ENCODE results near the gene CAB39. TPM values are rescaled to one million over a fixed set of nuclear protein-coding genes. Genes with fewer than 3 reads are reported as not detected.

Gene CAB39
- total RNA-seq, 2 donors from 2014 or later = 87.8 to 121 TPM

GRCh38 chr2:230738924-230739323 lies 26.3 kb downstream of the CAB39 start:
- H3K36me3 ChIP-seq = no peaks in the 10 kb centered on the region
- H3K27ac ChIP-seq = peak overlapping the region; percentile 41
- intact Hi-C loops (cut with DNase I) = no loop called here
- no peaks in the 10 kb centered on the region for H3K9me3 ChIP-seq
- H3K4me1 ChIP-seq = peaks cover 4% of the 10 kb centered on the region
- H3K4me3 ChIP-seq = no peak overlapping the region
- no peaks in the 10 kb centered on the region for H3K27me3 ChIP-seq
- TF ChIP-seq, protein P1, sequence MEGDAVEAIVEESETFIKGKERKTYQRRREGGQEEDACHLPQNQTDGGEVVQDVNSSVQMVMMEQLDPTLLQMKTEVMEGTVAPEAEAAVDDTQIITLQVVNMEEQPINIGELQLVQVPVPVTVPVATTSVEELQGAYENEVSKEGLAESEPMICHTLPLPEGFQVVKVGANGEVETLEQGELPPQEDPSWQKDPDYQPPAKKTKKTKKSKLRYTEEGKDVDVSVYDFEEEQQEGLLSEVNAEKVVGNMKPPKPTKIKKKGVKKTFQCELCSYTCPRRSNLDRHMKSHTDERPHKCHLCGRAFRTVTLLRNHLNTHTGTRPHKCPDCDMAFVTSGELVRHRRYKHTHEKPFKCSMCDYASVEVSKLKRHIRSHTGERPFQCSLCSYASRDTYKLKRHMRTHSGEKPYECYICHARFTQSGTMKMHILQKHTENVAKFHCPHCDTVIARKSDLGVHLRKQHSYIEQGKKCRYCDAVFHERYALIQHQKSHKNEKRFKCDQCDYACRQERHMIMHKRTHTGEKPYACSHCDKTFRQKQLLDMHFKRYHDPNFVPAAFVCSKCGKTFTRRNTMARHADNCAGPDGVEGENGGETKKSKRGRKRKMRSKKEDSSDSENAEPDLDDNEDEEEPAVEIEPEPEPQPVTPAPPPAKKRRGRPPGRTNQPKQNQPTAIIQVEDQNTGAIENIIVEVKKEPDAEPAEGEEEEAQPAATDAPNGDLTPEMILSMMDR (IDR thresholded peaks at IDR 0.05) = no peak
- DNase-seq = no peak
- peak overlapping the region in 1 of 2 donors; percentile 81 for H3K9ac ChIP-seq (ENCODE audit: low read depth in 2 of 2, low read length in 2 of 2)

- no peaks in the 10 kb centered on the region for H3K27me3 ChIP-seq
- intact Hi-C loops (cut with DNase I) = no loop called here
- H3K36me3 ChIP-seq = no peaks in the 10 kb centered on the region
- no peak overlapping the region for H3K4me3 ChIP-seq
- H3K9ac ChIP-seq (ENCODE audit: low read depth in 2 of 2, low read length in 2 of 2) = no peak overlapping the region
- no peaks in the 10 kb centered on the region for H3K9me3 ChIP-seq
- no peak overlapping the region for H3K27ac ChIP-seq
- H3K4me1 ChIP-seq = peaks cover 4% of the 10 kb centered on the region
- TF ChIP-seq, protein P1 (IDR thresholded peaks at IDR 0.05) = no peak
- DNase-seq = no peak
Observed at GRCh38 chr2:230739961-230740360, 27.3 kb downstream of the CAB39 start.

DNA sequence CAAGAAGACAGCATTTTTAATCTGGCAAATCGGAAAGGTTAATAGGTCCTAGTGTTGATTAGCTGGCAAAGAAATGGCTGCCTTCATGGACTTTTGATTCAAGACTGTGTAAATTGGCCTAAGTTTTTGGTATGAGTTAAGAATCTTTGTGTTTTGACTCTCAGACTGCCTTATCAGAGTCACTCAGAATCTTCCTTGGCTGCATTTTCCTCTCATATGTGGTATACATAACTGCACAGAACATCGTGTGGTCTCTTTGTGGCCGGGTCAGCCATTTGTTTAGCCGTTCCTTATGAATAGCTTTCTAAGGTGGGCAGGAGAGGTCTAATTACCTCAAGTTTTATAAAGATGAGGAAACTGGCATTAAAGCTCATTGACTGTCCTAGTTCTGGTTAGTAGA lies 30.1 kb downstream of the CAB39 start:
- DNase-seq = no peak
- Histone ChIP-seq H3K27me3 (no peaks in the 10 kb centered on the region), H3K36me3 (no peaks in the 10 kb centered on the region), H3K9ac (ENCODE audit: low read depth in 2 of 2, low read length in 2 of 2) (no peak overlapping the region), H3K9me3 (no peaks in the 10 kb centered on the region), H3K4me1 (peaks cover 4% of the 10 kb centered on the region), H3K4me3 (no peak overlapping the region), H3K27ac (no peak overlapping the region)
- intact Hi-C loops (cut with DNase I) = no loop called here
- TF ChIP-seq, protein P1 (IDR thresholded peaks at IDR 0.05) = no peak

DNA sequence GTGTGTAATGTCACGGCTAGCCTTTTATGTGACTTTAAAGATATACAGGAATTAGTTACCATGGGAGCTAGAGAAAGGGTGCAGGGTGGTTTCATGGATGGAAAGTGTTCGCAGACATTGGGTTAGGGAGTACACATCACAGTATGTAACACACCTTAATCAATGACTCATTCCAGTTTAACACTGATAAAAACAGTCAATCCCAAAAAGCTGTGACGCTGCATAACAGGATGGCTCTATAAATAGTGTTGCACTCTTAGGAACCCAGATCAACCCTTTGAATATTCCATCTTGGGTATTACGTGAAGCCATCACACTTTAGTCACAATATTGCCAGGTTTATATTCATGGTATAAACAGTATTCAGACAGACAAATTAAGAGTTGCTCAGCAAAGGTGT lies 33.6 kb downstream of the CAB39 start:
- Histone ChIP-seq H3K9ac (ENCODE audit: low read depth in 2 of 2, low read length in 2 of 2) (no peak overlapping the region), H3K9me3 (no peaks in the 10 kb centered on the region), H3K27me3 (no peaks in the 10 kb centered on the region), H3K4me3 (no peak overlapping the region), H3K36me3 (no peaks in the 10 kb centered on the region), H3K27ac (no peak overlapping the region), H3K4me1 (no peaks in the 10 kb centered on the region)
- TF ChIP-seq, protein P1 (IDR thresholded peaks at IDR 0.05) = no peak
- intact Hi-C loops (cut with DNase I) = no loop called here
- no peak for DNase-seq

DNA sequence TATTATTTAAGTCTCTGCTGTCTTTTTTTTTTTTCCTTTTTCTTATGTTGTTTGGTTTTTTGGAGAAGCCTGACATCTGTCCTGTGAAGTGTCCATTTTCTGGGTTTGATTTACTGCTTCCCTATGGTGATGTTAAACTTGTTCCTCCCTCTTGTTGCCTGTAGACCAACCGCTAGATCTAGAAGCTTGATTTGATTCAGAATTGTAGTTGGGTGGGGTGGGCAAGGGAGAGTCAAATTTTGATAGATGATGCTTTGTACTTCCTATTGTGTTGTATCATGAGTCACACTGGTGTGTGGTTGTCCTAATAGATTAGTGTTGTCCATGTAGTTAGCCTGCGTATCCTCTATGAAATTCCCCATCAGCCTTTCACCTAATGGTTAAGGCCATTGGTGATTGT lies 35.4 kb downstream of the CAB39 start:
- intact Hi-C loops (cut with DNase I) = no loop called here
- no peak for DNase-seq
- H3K27me3 ChIP-seq = no peaks in the 10 kb centered on the region
- no peak overlapping the region for H3K9ac ChIP-seq (ENCODE audit: low read depth in 2 of 2, low read length in 2 of 2)
- H3K27ac ChIP-seq = no peak overlapping the region
- no peak overlapping the region for H3K4me3 ChIP-seq
- TF ChIP-seq, protein P1 (IDR thresholded peaks at IDR 0.05) = no peak
- H3K9me3 ChIP-seq = no peaks in the 10 kb centered on the region
- no peaks in the 10 kb centered on the region for H3K4me1 ChIP-seq
- H3K36me3 ChIP-seq = no peaks in the 10 kb centered on the region

DNA sequence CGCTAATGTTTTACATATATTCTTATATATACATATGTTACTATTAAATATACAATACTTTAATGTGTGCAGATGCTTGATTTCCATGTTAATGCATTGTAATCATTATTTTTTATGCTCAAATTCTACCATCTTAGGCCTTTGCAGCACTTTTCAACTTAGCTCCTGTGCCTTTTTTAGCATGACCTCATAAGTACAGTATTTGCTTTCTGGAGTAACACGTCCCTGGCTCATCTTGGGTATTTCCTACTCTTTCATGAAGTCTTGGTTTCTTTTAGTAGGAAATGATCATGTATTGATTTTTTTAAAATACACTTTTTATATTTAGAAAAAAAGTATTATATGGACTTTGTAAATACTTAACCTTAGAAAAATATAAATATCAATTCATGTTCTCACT lies 36.5 kb downstream of the CAB39 start:
- H3K27me3 ChIP-seq = no peaks in the 10 kb centered on the region
- no peak overlapping the region for H3K9ac ChIP-seq (ENCODE audit: low read depth in 2 of 2, low read length in 2 of 2)
- H3K9me3 ChIP-seq = no peaks in the 10 kb centered on the region
- intact Hi-C loops (cut with DNase I) = no loop called here
- H3K4me1 ChIP-seq = no peaks in the 10 kb centered on the region
- no peaks in the 10 kb centered on the region for H3K36me3 ChIP-seq
- no peak for DNase-seq
- no peak overlapping the region for H3K4me3 ChIP-seq
- TF ChIP-seq, protein P1 (IDR thresholded peaks at IDR 0.05) = no peak
- H3K27ac ChIP-seq = no peak overlapping the region

Data from colonic mucosa (tissue), 4 donors.